Stimulated activated naive CD8-positive, alpha-beta T cell treated with anti-CD3 and anti-CD28 coated beads, Interleukin-15, Interleukin-2, amounts not matched to agents 100 ng/mL and 50 ng/mL, for 24 hours (primary cell): ENCODE measurements around the gene AURKA.

Experiments used
- H3K27ac Mint-ChIP-seq: one replicate; pipeline ENCODE4 v1.8.0; 2021; ENCODE audit warnings: mild to moderate bottlenecking, mixed read lengths
- H3K27me3 Mint-ChIP-seq: one replicate; pipeline ENCODE4 v1.8.0; 2021; ENCODE audit warnings: mixed read lengths
- H3K36me3 Mint-ChIP-seq: one replicate; pipeline ENCODE4 v1.8.0; 2021; ENCODE audit warnings: low read depth, mixed read lengths
- H3K4me1 Mint-ChIP-seq: one replicate; pipeline ENCODE4 v1.8.0; 2021; ENCODE audit warnings: low read depth, mixed read lengths
- H3K4me3 Mint-ChIP-seq: one replicate; pipeline ENCODE4 v1.8.0; 2021; ENCODE audit warnings: mild to moderate bottlenecking, mixed read lengths
- H3K9me3 Mint-ChIP-seq: one replicate; pipeline ENCODE4 v1.8.0; 2021; ENCODE audit warnings: mixed read lengths

AURKA gene

GRCh38 chr20:56389807-56390206 is 2.2 kb downstream of the AURKA start:
- H3K4me1 Mint-ChIP-seq: peaks cover 36% of the 10 kb centered on the region
- H3K36me3 Mint-ChIP-seq: peaks cover 53% of the 10 kb centered on the region
- H3K27me3 Mint-ChIP-seq: no peaks in the 10 kb centered on the region
- H3K27ac Mint-ChIP-seq: no peak overlapping the region
- peak overlapping the region; percentile 34 for H3K4me3 Mint-ChIP-seq
- H3K9me3 Mint-ChIP-seq: no peaks in the 10 kb centered on the region

DNA sequence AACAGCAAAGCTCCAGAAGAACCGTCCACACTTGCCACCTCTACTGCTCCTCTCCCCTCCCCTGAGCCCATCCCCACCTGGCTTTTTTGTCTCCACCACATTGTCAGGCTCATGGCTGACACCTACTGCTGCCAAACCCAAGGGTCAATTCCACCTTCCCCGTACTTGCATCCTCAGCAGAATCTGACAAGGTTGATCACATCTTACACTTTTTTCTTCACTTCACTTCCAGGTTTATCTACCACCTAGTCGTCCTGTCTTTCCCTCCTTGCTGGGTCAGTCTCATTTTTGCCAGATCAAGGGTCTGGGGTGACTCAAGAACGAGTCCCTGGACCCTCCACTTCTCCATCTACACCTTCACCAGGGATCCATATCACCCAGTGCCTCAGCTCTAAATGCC is 3.1 kb downstream of the AURKA start:
- Mint-ChIP-seq H3K9me3 (no peaks in the 10 kb centered on the region), H3K27ac (no peak overlapping the region), H3K36me3 (peaks cover 58% of the 10 kb centered on the region), H3K27me3 (no peaks in the 10 kb centered on the region), H3K4me3 (no peak overlapping the region), H3K4me1 (peaks cover 27% of the 10 kb centered on the region)

GRCh38 chr20:56386219-56386618 is 5.8 kb downstream of the AURKA start:
- Mint-ChIP-seq H3K36me3 (peaks cover 82% of the 10 kb centered on the region), H3K4me3 (no peak overlapping the region)

GRCh38 chr20:56385130-56385529 is 6.9 kb downstream of the AURKA start:
- H3K36me3 Mint-ChIP-seq: peaks cover 83% of the 10 kb centered on the region
- no peak overlapping the region for H3K27ac Mint-ChIP-seq
- H3K27me3 Mint-ChIP-seq: no peaks in the 10 kb centered on the region
- H3K4me3 Mint-ChIP-seq: no peak overlapping the region
- peaks cover 24% of the 10 kb centered on the region for H3K4me1 Mint-ChIP-seq
- H3K9me3 Mint-ChIP-seq: no peaks in the 10 kb centered on the region

More at GRCh38 chr20:56386219-56386618, 5.8 kb downstream of the AURKA start:
- Mint-ChIP-seq H3K27me3 (no peaks in the 10 kb centered on the region), H3K27ac (no peak overlapping the region), H3K4me1 (peaks cover 30% of the 10 kb centered on the region), H3K9me3 (no peaks in the 10 kb centered on the region)

GRCh38 chr20:56383334-56383733 is 8.7 kb downstream of the AURKA start:
- H3K27me3 Mint-ChIP-seq: no peaks in the 10 kb centered on the region
- H3K27ac Mint-ChIP-seq: no peak overlapping the region
- peaks cover 80% of the 10 kb centered on the region for H3K36me3 Mint-ChIP-seq
- H3K4me3 Mint-ChIP-seq: no peak overlapping the region
- no peaks in the 10 kb centered on the region for H3K9me3 Mint-ChIP-seq
- H3K4me1 Mint-ChIP-seq: peaks cover 15% of the 10 kb centered on the region

DNA sequence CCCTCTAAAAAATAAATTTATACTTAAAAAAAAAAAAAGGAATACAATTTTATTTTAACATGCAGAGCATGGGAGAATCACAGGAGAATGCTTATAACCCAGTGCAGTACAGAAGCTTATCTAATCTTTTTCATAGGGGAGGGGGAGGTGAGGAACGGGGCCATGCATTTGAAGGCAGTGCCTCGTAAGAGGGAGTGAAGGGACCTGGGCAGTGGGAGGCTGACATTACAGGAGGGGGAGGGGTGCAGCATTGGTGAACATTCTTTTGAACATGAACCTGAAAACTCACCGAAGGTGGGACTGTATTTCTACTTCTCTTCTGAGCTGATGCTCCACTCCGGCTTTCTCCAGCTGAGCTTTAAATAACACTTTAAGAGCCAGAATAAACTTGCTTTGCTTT is 9.3 kb downstream of the AURKA start:
- H3K9me3 Mint-ChIP-seq: no peaks in the 10 kb centered on the region
- peaks cover 80% of the 10 kb centered on the region for H3K36me3 Mint-ChIP-seq
- H3K27me3 Mint-ChIP-seq: no peaks in the 10 kb centered on the region
- no peak overlapping the region for H3K27ac Mint-ChIP-seq
- peaks cover 15% of the 10 kb centered on the region for H3K4me1 Mint-ChIP-seq
- no peak overlapping the region for H3K4me3 Mint-ChIP-seq

- H3K27me3 Mint-ChIP-seq: no peaks in the 10 kb centered on the region
- H3K27ac Mint-ChIP-seq: no peak overlapping the region
- no peaks in the 10 kb centered on the region for H3K9me3 Mint-ChIP-seq
- peaks cover 15% of the 10 kb centered on the region for H3K4me1 Mint-ChIP-seq
- H3K4me3 Mint-ChIP-seq: no peak overlapping the region
- peaks cover 83% of the 10 kb centered on the region for H3K36me3 Mint-ChIP-seq
Observed at GRCh38 chr20:56381501-56381900, 10.5 kb downstream of the AURKA start.

GRCh38 chr20:56380375-56380774 is 11.6 kb downstream of the AURKA start:
- Mint-ChIP-seq H3K4me3 (no peak overlapping the region), H3K27me3 (no peaks in the 10 kb centered on the region), H3K9me3 (no peaks in the 10 kb centered on the region), H3K36me3 (peaks cover 84% of the 10 kb centered on the region), H3K27ac (no peak overlapping the region), H3K4me1 (peaks cover 24% of the 10 kb centered on the region)

DNA sequence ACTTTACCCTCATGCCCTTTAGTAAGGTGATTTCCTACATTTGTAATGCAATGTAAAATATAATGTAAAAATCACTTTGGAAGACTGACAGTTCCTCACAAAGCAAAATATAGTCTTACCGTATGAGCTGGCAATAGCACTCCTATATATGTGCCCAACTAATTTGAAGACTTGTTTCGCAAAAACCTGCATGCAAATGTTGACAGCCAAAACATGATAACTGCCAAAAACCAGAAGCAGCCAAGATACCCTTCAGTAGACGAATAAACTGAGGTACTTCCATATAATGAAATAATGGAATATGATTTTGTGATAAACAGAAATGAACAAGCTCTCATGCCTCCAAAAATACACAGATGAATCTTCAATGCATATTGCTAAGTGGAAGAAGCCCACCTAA is 13.6 kb downstream of the AURKA start:
- peaks cover 80% of the 10 kb centered on the region for H3K36me3 Mint-ChIP-seq
- H3K27me3 Mint-ChIP-seq: no peaks in the 10 kb centered on the region
- H3K4me3 Mint-ChIP-seq: no peak overlapping the region
- peaks cover 27% of the 10 kb centered on the region for H3K4me1 Mint-ChIP-seq
- H3K9me3 Mint-ChIP-seq: no peaks in the 10 kb centered on the region
- no peak overlapping the region for H3K27ac Mint-ChIP-seq

DNA sequence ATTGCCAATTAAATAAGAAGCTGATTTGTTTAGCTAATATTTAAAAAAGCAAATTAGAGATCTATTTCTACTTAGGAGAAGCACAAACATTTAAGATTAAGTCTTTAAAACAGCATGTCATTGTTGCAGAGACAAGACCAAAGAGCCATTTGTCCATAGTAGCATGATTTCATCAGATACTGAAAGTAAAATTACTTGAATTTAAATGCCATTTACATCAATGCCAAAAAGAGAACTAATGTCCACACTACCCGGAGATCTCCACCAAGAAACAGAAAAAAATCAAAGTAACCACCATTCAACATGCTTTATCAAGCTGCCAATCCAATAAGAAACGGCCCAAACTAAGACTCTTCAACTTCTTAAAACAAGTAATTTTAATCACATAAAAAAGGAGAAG is 15.7 kb downstream of the AURKA start:
- Mint-ChIP-seq H3K4me3 (no peak overlapping the region), H3K36me3 (peaks cover 71% of the 10 kb centered on the region), H3K27ac (no peak overlapping the region), H3K9me3 (no peaks in the 10 kb centered on the region), H3K4me1 (peaks cover 22% of the 10 kb centered on the region), H3K27me3 (no peaks in the 10 kb centered on the region)

DNA sequence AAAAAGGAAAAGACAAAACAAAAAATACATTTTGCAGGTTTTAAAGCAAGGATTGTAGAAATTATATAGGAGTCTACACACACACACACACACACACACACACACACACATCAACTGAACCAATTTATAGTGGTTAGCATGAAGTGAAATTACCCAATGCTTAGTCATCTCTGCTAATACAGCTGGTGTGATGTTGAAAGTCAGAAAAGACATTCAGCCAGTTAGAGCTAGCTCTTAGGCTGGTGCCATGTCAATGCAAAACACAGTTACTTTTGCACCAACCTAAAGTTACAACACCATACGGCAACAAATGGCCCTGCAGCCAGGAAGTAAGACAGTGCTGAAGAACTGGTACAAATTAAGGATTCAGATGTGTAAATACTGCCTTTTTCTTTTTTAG is 18.1 kb downstream of the AURKA start:
- Mint-ChIP-seq H3K27ac (no peak overlapping the region), H3K36me3 (peaks cover 75% of the 10 kb centered on the region), H3K4me3 (no peak overlapping the region)

GRCh38 chr20:56372850-56373249 is 19.2 kb downstream of the AURKA start:
- H3K4me1 Mint-ChIP-seq: peaks cover 19% of the 10 kb centered on the region
- peaks cover 64% of the 10 kb centered on the region for H3K36me3 Mint-ChIP-seq
- H3K9me3 Mint-ChIP-seq: no peaks in the 10 kb centered on the region
- no peaks in the 10 kb centered on the region for H3K27me3 Mint-ChIP-seq
- H3K4me3 Mint-ChIP-seq: no peak overlapping the region
- peak overlapping the region; percentile 0 for H3K27ac Mint-ChIP-seq

More for the DNA sequence above, 18.1 kb downstream of the AURKA start:
- Mint-ChIP-seq H3K9me3 (no peaks in the 10 kb centered on the region), H3K27me3 (no peaks in the 10 kb centered on the region), H3K4me1 (peaks cover 19% of the 10 kb centered on the region)

GRCh38 chr20:56371977-56372376 is 20.0 kb downstream of the AURKA start:
- H3K36me3 Mint-ChIP-seq: peaks cover 57% of the 10 kb centered on the region
- H3K9me3 Mint-ChIP-seq: no peaks in the 10 kb centered on the region

DNA sequence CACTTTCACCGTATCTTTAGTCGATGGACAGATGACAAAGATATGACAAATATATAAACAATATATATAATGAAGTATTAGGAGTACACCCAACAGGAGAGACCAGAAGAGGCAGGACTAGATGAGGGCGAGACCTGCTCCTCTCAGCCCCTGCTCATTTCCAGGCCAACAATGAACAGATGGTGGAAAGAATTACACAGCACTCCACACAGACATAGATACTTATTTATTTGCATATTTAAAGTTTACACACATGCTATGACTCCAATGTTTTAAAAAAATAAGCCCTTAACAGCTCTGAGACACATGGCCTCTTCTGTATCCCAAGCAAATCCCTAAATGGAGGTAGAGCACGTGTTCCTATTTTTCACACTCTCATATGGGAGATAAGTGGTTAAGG is 22.8 kb downstream of the AURKA start:
- H3K9me3 Mint-ChIP-seq: no peaks in the 10 kb centered on the region
- H3K27me3 Mint-ChIP-seq: no peaks in the 10 kb centered on the region
- peaks cover 51% of the 10 kb centered on the region for H3K36me3 Mint-ChIP-seq
- no peak overlapping the region for H3K4me3 Mint-ChIP-seq
- no peak overlapping the region for H3K27ac Mint-ChIP-seq
- peaks cover 10% of the 10 kb centered on the region for H3K4me1 Mint-ChIP-seq

More at GRCh38 chr20:56371977-56372376, 20.0 kb downstream of the AURKA start:
- Mint-ChIP-seq H3K27me3 (no peaks in the 10 kb centered on the region), H3K4me3 (no peak overlapping the region), H3K4me1 (peaks cover 19% of the 10 kb centered on the region), H3K27ac (no peak overlapping the region)

DNA sequence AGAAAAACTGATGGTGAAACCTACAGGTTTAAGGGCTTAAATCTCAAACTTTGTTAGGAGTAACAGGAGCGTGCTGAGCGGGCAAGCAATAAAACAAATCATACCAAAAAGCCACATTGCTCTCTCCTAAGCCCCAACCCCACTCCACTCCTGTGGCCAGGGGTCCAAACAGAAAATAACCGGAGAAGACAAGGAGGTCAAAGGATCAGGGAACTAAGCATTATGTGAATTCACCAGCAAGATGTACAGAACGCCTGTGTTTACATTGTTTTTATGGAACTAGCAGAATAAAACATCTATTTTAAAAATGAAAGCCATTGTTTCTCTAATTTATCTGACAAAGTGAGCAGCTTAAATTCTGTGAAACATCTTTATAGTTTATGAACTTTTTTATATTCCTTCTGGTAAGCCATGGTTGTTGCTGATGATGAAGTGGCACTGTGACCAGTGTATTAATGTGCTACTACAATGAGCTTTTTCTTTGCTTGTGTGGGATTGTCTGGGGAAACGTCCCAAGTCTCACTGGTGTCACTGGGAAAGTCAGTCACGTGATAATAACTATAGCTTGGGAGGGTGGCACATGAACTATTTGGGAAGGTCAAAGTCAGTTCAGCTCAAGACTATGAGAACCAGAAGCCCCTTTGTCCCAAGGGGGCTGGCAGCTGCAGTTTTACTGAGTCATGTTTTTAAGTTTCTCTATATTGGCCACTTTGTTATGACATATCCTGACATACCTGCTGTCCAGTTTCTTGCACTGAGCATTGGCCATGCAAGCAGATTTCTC is 23.5 kb downstream of the AURKA start:
- H3K4me1 Mint-ChIP-seq: peaks cover 8% of the 10 kb centered on the region
- H3K27me3 Mint-ChIP-seq: no peaks in the 10 kb centered on the region
- no peak overlapping the region for H3K4me3 Mint-ChIP-seq
- H3K36me3 Mint-ChIP-seq: peaks cover 45% of the 10 kb centered on the region
- no peak overlapping the region for H3K27ac Mint-ChIP-seq
- no peaks in the 10 kb centered on the region for H3K9me3 Mint-ChIP-seq

- H3K9me3 Mint-ChIP-seq: no peaks in the 10 kb centered on the region
- H3K4me1 Mint-ChIP-seq: peaks cover 15% of the 10 kb centered on the region
- H3K36me3 Mint-ChIP-seq: peaks cover 13% of the 10 kb centered on the region
- no peaks in the 10 kb centered on the region for H3K27me3 Mint-ChIP-seq
- H3K27ac Mint-ChIP-seq: no peak overlapping the region
- H3K4me3 Mint-ChIP-seq: no peak overlapping the region
Observed at GRCh38 chr20:56363491-56363890, 28.5 kb downstream of the AURKA start.
